AG04450 (cell line): Measurements from ENCODE around the gene ZBTB20. TPM values are rescaled to one million over a fixed set of nuclear protein-coding genes. Genes with fewer than 3 reads are reported as not detected.

ENCODE experiments used
- CTCF ChIA-PET: fragments of 300-600, 350-600 bp; formaldehyde crosslinking; extraction: SDS; loops from one replicate; lab custom pipeline; 2022; ENCODE audit warnings: antibody characterized with exemption, inconsistent platforms; lab: Charles Lee
- POLR2A ChIA-PET: fragments of 350-600 bp; formaldehyde crosslinking; extraction: SDS; loops from one replicate; lab custom pipeline; 2021; ENCODE audit warnings: antibody characterized with exemption, inconsistent platforms; lab: Yijun Ruan, JAX
- DNase-seq: peaks from one replicate; pipeline ENCODE4 v3.0.0-alpha.2; 2011; ENCODE audit warnings: low read depth, low spot score
- H3K27ac ChIP-seq: one replicate; pipeline ENCODE4 v1.5.1; 2012; ENCODE audit warnings: low read depth, low read length, control low read depth
- H3K27me3 ChIP-seq: one replicate; pipeline ENCODE4 v1.6.0; 2012; ENCODE audit warnings: low read length; ENCODE audit not compliant: control insufficient read depth, insufficient read depth
- H3K4me3 ChIP-seq: 2 replicates; pipeline ENCODE4 v1.5.1; 2011; ENCODE audit warnings: mild to moderate bottlenecking, low read depth, low read length, control low read depth
- H3K9me3 ChIP-seq: 2 replicates; pipeline ENCODE4 v1.5.1; 2012; ENCODE audit warnings: low read length; ENCODE audit not compliant: control insufficient read depth, insufficient read depth
- polyA plus RNA-seq: library from polyadenylated mRNA; depleted of rRNA; stranded (reverse); fragments of >200 nt; gene quantifications from 2 replicates; pipeline ENCODE4 v1.2.3, GENCODE V29; 2011
- TF ChIP-seq, protein P1 (sequence below): IDR thresholded peaks from 2 replicates; pipeline ENCODE4 v1.5.1; 2011; ENCODE audit warnings: low read depth, low read length, control low read depth, inconsistent platforms

ZBTB20 gene
- polyA plus RNA-seq, 1 experiment: 3.0 TPM

- CTCF ChIA-PET: no interaction called here
- no peaks in the 10 kb centered on the region for H3K27me3 ChIP-seq
- H3K4me3 ChIP-seq: peak overlapping the region; percentile 7; the same call in 1 of the 2 replicates
- POLR2A ChIA-PET: no interaction called here
- H3K27ac ChIP-seq: no peak overlapping the region
- DNase-seq: no peak
- TF ChIP-seq, protein P1, sequence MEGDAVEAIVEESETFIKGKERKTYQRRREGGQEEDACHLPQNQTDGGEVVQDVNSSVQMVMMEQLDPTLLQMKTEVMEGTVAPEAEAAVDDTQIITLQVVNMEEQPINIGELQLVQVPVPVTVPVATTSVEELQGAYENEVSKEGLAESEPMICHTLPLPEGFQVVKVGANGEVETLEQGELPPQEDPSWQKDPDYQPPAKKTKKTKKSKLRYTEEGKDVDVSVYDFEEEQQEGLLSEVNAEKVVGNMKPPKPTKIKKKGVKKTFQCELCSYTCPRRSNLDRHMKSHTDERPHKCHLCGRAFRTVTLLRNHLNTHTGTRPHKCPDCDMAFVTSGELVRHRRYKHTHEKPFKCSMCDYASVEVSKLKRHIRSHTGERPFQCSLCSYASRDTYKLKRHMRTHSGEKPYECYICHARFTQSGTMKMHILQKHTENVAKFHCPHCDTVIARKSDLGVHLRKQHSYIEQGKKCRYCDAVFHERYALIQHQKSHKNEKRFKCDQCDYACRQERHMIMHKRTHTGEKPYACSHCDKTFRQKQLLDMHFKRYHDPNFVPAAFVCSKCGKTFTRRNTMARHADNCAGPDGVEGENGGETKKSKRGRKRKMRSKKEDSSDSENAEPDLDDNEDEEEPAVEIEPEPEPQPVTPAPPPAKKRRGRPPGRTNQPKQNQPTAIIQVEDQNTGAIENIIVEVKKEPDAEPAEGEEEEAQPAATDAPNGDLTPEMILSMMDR: no peak
- H3K9me3 ChIP-seq: no peaks in the 10 kb centered on the region
Measured at GRCh38 chr3:114900908-114901307, 246.2 kb downstream of the ZBTB20 start.

GRCh38 chr3:114899186-114899931, 247.7 kb downstream of the ZBTB20 start:
- Histone ChIP-seq H3K9me3 (no peaks in the 10 kb centered on the region), H3K27me3 (no peaks in the 10 kb centered on the region), H3K4me3 (no peak overlapping the region), H3K27ac (no peak overlapping the region)
- ChIA-PET POLR2A (no interaction called here), CTCF (no interaction called here)
- TF ChIP-seq, protein P1: no peak
- no peak for DNase-seq

DNA sequence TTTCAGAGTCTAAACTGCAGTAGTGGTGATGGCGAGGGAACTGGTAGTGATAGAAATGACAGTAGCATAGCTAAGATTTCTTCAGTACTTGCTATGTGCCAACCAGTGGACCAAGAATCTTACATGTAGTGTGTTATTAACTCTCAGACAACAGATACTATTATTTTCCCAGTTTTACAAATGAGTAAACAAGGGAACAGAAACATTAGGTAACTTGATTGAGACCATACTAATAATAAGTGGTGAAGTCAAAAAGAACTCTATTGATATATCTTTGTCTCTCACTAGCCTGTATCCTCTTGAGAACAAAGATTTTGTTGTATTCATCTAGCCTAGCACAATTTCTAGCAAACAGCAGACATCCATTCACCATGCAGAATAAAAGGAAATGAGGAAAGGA, 250.1 kb downstream of the ZBTB20 start:
- Histone ChIP-seq H3K4me3 (no peak overlapping the region), H3K9me3 (no peaks in the 10 kb centered on the region), H3K27me3 (no peaks in the 10 kb centered on the region), H3K27ac (no peak overlapping the region)
- DNase-seq: no peak
- POLR2A ChIA-PET: no interaction called here
- TF ChIP-seq, protein P1: no peak
- CTCF ChIA-PET: no interaction called here

DNA sequence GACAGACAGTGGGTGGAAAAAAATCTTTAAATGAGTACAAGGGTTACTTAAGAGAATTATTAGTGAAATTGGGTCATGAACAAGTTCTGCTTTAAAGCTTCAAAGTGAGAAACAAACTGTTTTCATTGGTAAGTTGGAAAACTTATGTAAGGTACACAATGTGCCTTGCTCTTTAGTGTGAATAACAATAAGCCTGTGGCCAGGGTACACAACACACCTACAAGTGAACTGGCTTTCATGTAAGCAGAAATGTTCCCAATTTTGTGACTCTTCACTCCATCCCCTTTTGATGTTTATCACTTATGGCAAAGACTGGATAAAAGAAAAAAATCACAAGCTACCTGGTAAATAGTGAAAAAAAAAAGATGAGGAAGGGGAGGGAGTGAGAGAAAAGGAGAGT, 253.7 kb downstream of the ZBTB20 start:
- ChIA-PET CTCF (no interaction called here), POLR2A (no interaction called here)
- Histone ChIP-seq H3K27me3 (no peaks in the 10 kb centered on the region), H3K4me3 (no peak overlapping the region), H3K27ac (no peak overlapping the region), H3K9me3 (no peaks in the 10 kb centered on the region)
- no peak for DNase-seq
- TF ChIP-seq, protein P1: no peak

GRCh38 chr3:114892880-114893279, 254.2 kb downstream of the ZBTB20 start:
- TF ChIP-seq, protein P1: no peak
- ChIA-PET CTCF (interaction anchor here (0.6 kb wide), 1 partner anchor 509 kb away, joined by 10 read pairs; no protein-coding TSS in a partner anchor), POLR2A (no interaction called here)
- H3K9me3 ChIP-seq: no peaks in the 10 kb centered on the region
- no peak overlapping the region for H3K27ac ChIP-seq
- no peak for DNase-seq
- no peak overlapping the region for H3K4me3 ChIP-seq
- no peaks in the 10 kb centered on the region for H3K27me3 ChIP-seq
